HG03159 (cell line): ENCODE data around the gene BPI.
"Not testable (repeated sequence)": the region's sequence is repeated elsewhere in the genome, so short reads cannot be mapped to it uniquely, and the experiment has no call there.

Experiments
- ATAC-seq: cut with Tn5 transposase; IDR thresholded peaks from one replicate; pipeline ENCODE4 v1.9.1; 2021; ENCODE audit warnings: mild to moderate bottlenecking, moderate library complexity; ENCODE audit not compliant: unreplicated experiment

The BPI gene

GRCh38 chr20:38331814-38332213 lies 27.9 kb downstream of the BPI start:
- no peak for ATAC-seq

GRCh38 chr20:38334016-38334415 lies 30.1 kb downstream of the BPI start:
- no peak for ATAC-seq

DNA sequence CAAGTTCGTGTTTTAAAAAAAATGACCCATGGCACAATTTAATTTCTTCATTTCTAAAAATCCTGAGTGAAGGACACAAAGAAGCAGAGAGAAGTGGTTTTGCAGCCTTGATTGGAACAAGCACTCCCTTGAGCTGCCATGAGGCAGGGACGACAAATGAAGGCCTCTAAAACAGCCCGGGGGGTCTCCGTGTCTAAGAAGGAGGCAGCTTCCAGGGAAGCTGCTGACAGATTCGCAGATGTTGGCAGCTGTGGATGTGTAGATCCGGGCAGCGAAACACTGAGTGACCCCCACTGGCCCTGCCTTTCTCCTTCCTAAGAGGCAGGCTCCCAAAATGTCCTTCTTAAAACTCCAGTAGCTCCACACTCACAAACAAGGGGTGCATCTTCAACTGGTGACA lies 32.8 kb downstream of the BPI start:
- ATAC-seq: no peak

DNA sequence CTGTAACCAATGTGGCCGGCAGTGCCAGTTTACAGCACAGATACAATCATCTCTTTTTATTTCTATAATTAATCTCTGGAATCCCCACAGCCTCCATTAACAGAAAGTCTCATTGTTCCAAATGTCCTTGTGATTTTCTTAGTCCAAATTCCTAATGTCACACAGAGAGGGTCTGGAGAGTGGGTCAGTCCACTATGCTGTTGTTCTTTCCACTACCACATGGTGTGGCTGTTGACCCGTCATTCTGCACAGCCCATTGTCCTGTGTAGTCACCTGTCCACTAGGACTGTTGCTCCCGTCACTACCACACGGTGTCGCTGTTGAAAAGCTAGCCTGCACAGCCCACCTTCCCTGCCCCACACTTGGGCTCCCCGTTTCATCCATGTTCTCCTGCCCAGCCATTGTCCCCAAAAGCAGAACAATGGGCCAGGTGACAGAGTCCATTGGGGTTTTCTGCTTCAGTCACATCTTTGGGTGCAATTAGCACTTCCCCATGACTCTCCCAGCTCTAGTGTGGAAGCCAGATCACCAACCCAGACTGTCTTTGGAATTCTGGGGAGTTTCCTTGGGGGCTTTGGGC lies 33.7 kb downstream of the BPI start:
- no peak for ATAC-seq

DNA sequence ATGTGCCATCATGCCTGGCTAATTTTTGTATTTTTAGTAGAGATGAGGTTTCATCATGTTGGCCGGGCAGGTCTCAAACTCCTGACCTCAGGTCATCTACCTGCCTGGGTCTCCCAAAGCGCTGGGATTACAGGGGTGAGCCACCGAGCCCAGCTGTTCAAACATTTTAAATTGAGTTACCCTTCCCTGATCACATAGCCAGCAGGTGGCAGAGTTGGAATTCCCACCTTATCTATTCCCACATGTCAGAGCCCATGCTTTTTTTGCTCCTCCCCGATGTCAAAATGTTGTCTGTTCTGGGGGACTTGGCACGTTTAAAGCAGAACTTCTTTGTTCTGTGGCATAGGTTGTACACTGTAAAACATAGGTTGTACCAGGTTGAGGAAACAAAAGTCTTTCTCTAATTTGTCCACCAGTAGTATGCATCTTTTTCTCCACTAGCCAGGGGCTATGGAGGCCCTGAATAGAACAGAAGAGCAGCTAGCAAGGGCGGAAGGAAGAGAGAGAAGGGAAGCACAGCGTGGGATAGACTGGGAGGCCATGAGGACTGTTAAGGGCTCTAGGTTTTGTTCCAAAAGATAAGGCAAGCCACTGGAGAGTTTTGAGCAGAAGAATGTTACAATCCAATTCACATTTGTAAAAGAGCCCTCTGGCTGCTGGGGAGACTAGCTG lies 35.0 kb downstream of the BPI start:
- no peak for ATAC-seq

DNA sequence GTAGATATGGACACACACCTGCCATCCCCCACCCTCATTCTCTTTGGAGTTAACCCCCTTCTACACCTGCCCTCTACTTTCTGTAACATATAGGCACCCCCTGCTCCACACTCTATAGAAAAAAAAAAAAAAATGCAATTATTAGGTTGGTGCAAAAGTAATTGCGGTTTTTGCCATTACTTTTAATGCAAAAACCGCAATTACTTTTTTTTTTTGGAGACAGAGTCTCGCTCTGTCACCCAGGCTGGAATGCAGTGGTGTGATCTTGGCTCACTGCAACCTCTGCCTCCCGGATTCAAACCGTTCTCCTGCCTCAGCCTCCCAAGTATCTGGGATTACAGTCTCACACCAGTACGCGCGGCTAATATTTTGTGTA lies 35.6 kb downstream of the BPI start:
- ATAC-seq: not testable (repeated sequence)

- no peak for ATAC-seq
These were observed 36.0 kb downstream of the BPI start for GRCh38 chr20:38339997-38340396.

- ATAC-seq: no peak
These were observed 36.7 kb downstream of the BPI start for GRCh38 chr20:38340693-38341092.

DNA sequence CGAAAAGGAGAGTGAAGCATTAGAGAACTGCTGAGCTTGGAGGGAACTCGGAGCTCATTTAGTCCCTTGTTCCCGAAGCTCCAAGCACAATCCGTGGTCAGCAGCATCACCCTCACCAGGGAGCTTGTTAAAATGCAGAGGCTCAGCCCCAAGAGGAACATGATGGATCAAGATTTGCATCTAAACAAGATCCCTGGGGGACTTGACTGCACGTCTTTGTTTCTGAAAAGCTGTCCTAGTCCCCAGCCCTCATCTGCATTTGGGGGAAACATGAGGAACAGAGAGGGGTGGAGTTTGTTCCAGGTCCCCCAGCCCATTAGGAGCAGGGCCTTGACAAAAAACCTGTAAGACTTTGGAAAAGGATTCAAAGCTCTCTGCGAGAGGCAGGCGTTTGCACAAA lies 38.3 kb downstream of the BPI start:
- ATAC-seq: no peak

DNA sequence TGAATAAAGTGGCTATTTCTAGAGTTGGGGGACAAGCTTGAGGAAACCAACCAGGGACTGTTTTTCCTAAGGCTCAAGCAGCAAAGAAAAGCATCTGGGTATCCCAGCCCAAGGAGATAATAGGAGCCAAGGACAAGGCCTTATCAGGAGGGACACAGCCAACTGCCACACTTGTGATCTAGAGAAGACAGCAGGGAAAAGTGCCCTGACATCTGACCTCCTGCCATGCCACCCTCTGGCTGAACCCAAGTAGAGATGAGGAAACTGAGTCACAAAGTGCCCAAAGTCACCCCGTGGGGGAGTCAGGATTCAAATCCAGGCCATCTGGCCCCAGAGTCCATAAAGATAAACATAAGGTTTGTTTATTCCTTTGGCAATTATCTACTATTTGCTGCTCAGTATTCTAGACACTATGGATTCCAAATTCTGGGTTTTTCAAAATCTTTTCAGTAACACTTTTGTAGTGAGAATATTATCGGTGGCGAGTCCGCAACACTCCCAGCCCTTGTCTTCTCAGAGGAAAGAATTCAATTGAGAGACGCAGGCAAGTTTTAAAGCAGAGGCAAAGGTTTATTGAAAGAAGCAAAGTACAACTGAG lies 38.9 kb downstream of the BPI start:
- ATAC-seq: no peak

GRCh38 chr20:38343311-38344106 lies 39.6 kb downstream of the BPI start:
- no peak for ATAC-seq

DNA sequence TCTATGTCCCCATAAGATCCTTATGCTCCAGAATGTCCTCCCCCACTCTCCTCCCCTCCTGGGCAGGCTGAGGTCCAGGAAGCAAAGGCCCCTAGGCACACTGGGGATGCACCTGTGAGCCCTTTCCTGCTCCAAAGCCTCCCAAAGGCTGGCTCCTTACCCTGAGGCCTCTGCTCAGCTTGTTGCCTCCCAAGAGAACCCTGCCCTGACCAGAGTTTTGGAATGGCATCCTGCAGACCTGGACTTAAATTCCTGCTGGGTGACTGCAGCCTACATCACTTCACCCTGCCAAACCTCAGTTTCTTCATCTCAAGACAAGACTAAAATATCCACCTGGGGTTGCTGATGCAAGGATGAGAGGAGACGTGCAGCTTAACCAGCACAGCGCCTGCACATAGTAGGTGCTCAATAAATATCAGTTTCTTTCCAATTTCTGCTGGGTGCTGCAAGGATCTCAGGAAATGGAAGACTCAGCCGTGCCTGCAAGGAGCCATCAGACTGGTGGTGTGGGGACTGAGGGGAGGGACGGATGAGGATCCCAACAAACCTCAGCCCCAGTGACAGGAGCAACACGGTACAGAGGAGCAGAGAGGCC lies 40.2 kb downstream of the BPI start:
- no peak for ATAC-seq

- no peak for ATAC-seq
These were observed 41.7 kb downstream of the BPI start for GRCh38 chr20:38345643-38346042.

- no peak for ATAC-seq
These were observed 42.3 kb downstream of the BPI start, which contains the start of gene LBP for GRCh38 chr20:38346247-38346651. TSS of gene LBP (plus strand) at chr20:38346482. CDS start at chr20:38346517, 35 bp downstream.

DNA sequence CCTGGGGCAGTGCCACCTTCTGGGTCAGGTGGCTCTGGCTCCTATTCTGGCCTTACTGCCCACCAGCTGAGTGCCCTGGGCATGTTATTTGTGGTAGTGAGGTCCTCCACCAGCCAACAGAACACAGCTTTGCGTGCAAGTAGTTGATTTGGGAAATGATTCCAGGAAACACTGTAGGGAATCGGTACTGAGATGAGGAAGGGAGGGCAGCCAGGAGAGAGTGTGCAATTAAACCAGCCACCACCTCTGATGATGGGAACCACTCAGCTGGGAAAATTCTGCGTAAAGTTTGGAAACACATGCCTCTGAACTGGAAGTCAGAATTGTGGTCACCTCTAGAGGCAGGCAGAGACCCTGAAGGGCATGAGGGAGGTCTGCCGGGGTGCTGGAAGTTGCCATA lies 42.8 kb downstream of the BPI start:
- no peak for ATAC-seq

GRCh38 chr20:38349856-38350255 lies 45.9 kb downstream of the BPI start:
- no peak for ATAC-seq

DNA sequence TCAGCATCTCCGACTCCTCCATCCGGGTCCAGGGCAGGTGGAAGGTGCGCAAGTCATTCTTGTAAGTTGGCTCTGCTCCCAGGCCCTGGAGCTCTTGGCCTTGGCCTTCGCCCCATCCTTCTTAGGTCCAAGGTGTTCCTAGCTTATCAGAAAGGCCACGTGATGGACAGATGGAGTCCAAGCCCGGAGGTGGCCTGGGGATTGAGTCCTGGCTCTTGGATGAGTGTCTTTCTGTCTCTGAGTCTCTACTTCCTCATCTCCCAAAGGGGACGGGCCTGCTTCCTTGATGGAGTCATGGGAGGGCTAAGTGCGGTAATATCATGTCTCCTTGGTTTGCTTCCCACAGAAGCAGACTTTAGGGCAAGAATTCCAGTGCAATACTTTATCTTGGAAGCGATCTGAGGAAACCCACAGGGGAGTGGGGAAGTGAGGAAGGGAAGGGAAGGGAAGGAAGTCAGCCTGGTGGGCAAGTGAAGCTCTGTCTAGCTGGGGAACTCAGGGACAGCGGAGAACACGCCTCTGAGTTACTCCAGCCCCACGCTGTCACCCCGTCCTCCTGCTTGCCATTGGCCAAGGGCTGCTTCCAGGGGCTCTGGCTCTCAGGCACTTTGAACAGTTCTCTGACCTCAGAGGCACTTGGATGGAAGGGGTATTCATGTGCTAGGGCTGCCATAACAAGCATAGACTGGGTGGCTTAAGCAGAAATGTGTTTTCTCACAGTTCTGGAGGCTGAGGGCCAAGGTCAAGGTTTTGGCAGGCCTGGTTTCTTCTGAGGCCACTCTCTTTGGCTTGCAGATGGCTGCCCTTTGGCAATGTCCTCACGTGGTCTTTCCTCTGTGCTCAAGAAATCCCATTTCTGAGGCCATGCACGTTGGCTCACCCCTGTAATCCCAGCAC lies 47.2 kb downstream of the BPI start:
- ATAC-seq: no peak

GRCh38 chr20:38353316-38353715 lies 49.4 kb downstream of the BPI start:
- ATAC-seq: no peak

DNA sequence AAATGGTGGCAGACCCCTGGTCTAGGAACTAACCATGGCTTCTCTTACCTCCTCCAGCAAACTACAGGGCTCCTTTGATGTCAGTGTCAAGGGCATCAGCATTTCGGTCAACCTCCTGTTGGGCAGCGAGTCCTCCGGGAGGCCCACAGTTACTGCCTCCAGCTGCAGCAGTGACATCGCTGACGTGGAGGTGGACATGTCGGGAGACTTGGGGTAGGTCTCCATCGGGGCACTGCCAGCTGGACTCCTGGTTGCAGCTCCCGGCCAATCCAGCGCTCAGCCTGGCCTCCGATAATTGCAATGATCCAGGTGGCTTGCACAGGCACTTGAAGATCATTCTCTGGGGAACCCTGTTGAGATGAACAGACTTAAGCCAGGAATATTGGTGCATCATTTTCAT lies 50.3 kb downstream of the BPI start:
- no peak for ATAC-seq
